Measurements from ENCODE around the gene LAMB4.

Gene LAMB4

DNA sequence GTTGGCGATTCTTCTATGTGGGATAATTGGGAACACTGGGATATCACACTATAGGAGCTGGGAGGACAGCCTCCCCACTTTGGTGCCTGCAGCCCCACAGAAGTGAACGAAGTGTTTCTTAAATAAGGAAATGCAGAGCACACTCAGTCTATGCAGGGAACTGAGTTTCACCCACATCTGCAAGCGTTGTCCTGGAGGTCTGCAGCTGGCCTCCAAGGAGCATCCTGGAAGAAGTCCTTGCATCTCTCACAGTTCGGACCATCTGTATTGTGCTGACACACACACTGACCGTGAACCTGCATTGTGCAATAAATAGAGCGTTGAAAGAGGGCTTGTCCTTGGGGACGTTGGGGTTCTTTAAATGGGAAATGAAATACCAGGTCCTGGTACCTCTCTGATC lies 25.8 kb downstream of the LAMB4 start:
- DNase-seq (ENCODE audit: low read depth), result no peak

GRCh38 chr7:108103558-108104298 lies 26.4 kb downstream of the LAMB4 start:
- no peak for DNase-seq (ENCODE audit: low read depth)

DNA sequence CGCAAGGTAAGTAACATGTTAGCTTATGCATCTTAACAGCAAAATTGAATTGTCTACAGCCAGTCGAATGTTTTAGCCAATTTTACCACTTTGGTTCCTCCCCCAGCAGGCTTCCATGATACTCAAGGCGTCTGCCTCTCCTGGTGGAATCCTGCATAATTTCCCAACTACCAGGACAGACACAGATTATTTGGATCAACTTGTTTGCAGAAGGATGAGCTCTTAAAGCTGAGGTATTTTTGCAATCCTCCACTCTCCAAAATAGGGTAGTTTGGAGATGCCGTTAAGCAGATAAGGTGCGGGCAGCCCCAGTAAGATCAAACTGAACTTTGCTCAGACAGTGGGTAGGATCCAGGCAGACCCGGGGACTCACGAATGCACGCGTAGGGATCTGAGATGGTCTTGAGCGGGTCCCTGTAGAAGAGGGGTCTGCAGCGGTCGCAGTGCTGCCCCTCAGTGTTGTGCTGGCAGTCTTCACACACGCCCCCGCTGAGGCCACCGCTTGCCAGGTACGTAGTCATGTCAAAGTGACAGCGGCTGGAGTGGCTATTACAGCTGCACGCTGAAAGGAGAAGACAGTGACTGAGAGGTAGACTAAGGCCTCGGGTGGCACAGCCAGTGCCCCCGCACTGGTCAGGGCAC lies 27.4 kb downstream of the LAMB4 start:
- no peak for DNase-seq (ENCODE audit: low read depth)

GRCh38 chr7:108101759-108102158 lies 28.4 kb downstream of the LAMB4 start:
- DNase-seq (ENCODE audit: low read depth), result no peak

DNA sequence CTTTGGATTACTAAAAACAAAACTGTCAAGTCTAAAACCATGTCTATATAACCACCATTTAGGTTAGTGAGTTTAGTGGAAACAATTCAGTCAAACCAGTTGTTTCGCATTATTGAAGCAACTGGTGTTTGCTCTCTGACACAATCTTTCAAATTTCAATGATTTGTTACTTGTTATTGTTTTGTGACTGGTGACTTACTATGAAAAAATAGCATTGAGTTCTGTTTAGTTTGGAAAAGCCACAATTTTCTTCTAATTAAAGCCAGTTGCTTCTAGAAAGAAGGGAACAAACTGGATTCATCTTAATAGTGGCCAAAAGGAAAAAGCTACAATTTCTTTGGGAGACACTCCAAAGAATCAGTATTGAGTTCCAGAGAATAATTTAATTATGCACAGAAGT lies 30.4 kb downstream of the LAMB4 start:
- no peak for DNase-seq (ENCODE audit: low read depth)

GRCh38 chr7:108097703-108098102 lies 32.5 kb downstream of the LAMB4 start:
- DNase-seq (ENCODE audit: low read depth), result no peak

DNA sequence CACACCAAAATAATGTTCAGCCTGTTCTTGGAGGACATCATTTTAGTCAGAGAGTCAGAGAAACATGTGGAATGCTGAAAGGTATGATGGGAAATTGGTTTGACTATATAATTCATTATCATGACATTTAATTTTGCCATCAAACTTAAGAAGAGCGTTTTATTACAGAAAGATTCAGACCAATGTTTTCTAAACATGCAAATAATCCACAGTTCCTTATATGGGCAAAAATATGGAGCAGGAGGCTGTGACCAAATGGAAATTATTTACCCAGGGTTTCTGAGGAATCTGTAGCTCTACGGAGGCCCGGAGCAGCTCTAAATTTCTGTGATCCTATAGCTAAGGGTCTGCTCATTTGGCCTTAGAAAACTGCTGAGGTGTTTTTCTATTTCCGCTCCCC lies 33.2 kb downstream of the LAMB4 start:
- no peak for DNase-seq (ENCODE audit: low read depth)

- DNase-seq (ENCODE audit: low read depth), result no peak
Observed at GRCh38 chr7:108094933-108095710, 35.0 kb downstream of the LAMB4 start.

DNA sequence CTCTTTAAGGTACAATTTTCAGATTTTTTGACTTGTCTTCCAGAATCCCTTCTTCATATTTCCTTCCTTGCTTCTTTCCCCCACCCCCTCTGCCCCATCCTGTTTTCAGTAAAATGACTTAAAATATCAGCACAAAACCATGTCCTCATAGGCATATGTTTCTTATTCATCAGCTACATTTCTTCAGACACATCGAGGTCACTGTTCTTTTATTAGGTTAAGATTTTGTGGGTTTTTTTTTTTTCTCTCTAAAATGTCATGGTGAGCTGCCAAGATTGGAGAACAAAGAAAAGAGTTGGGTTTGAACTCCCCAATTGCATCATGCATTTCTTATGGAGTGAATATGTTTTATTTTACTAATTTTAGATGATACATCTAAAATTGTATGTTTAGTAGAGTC lies 35.8 kb downstream of the LAMB4 start:
- no peak for DNase-seq (ENCODE audit: low read depth)

- DNase-seq (ENCODE audit: low read depth), result no peak
Observed at GRCh38 chr7:108093851-108094331, 36.3 kb downstream of the LAMB4 start.

DNA sequence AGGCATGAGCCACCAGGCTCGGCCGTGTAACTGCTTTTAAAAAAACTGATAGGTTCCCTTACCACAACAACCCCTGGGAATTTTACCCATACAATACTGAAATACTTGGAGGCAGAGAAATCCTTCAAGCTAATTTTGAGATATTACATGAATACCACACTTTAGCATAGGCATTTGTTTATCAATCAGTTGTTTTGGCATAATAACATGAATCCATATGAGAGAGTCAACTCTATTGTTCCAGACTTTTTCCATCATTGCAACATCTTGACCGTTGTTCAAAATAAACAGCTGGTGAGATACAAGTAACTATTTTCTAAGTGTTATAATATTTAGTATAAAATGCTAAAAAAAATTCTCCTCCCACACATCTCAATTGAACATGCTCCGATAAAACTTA lies 36.8 kb downstream of the LAMB4 start:
- DNase-seq (ENCODE audit: low read depth), result no peak

DNA sequence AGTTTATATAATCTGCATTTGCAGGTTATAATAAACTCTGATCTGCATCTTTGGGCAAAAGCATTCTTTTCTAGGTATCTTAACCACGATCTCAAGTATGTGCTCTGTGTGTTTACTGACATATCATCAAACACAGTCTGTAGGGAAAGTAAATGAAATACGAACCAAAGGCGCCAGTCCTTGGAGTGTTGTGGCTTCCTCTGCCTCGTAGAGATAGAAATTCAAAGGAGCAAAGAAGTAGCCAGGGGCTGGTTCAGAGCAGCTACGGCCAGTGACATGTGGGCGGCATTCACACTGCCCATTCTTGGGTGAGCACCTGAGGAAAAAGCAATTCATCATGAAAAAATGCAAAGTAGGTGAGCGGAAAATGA lies 38.7 kb downstream of the LAMB4 start:
- no peak for DNase-seq (ENCODE audit: low read depth)

DNA sequence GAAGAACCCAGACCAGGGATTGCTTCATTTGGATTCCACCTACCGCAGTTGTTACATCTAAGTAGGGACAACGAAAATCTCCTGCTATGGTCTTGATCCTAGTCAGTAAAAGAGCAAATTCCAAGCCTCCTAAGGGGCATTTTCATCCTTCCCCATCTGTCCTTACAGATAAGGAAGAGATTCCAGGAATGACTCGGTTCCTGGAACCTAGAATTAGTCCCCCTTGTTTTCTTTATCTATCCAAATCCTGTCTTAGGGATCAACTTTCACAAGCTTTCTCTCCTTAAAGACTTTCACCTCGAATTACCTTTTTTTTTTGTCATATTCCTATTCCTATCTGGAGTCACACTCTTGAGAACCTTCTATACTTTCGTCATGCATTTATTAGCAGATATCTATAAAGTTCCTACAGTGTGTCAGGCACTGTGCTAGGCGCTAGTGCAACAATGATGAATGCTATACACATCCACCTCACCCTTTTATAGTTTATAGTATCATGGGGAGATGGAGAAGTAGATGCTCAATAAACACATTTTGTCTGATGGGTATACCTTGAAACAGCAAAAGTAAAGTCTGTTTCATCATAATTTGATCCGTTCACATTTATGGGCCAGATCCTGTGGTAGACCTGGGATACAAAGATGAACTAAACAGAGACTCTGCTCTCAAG lies 39.2 kb downstream of the LAMB4 start:
- DNase-seq (ENCODE audit: low read depth), result no peak

DNA sequence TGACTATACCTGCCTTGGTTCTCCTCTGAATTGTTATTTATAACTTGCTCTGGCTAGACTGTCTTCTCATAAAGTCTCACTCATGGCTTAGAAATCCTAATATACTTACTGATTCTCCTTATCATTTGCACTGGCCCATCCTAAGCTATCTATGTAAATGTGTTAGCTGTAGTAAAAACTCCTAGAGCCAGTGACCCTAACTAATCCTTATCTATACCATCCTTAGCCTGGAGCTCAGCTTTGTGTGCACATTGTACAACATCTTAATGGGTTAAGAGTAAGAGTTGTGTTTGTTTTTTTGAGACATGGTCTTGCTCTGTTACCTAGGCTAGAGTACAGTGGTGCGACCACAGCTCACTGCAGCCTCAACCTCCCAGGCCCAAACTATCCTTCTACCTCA lies 40.8 kb downstream of the LAMB4 start:
- DNase-seq (ENCODE audit: low read depth), result no peak

- DNase-seq (ENCODE audit: low read depth), result no peak
Observed at GRCh38 chr7:108088729-108089128, 41.4 kb downstream of the LAMB4 start.

GRCh38 chr7:108087778-108088177 lies 42.4 kb downstream of the LAMB4 start:
- no peak for DNase-seq (ENCODE audit: low read depth)

DNA sequence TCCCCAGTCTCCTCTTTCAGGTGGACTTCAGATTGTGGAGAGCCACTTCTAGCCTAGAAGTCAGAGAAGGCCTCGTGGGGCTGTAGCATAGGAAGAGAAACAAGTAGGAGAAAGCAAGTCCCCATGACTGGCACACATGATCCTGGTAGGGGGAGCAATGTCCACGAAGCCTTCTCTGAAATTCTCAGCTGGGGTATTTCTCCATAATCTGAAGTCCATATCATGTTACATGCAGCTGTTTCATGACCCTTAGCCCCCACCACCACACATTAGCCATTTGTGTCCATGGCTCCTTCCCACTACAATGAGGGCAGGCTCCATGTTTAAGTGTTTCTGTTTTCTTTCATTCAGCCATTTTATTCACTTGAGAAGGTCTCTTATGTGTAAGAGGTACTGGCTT lies 43.2 kb downstream of the LAMB4 start:
- no peak for DNase-seq (ENCODE audit: low read depth)

- no peak for DNase-seq (ENCODE audit: low read depth)
Observed at GRCh38 chr7:108086546-108086945, 43.6 kb downstream of the LAMB4 start.

- DNase-seq (ENCODE audit: low read depth), result no peak
Observed at GRCh38 chr7:108083980-108084379, 46.2 kb downstream of the LAMB4 start.

DNA sequence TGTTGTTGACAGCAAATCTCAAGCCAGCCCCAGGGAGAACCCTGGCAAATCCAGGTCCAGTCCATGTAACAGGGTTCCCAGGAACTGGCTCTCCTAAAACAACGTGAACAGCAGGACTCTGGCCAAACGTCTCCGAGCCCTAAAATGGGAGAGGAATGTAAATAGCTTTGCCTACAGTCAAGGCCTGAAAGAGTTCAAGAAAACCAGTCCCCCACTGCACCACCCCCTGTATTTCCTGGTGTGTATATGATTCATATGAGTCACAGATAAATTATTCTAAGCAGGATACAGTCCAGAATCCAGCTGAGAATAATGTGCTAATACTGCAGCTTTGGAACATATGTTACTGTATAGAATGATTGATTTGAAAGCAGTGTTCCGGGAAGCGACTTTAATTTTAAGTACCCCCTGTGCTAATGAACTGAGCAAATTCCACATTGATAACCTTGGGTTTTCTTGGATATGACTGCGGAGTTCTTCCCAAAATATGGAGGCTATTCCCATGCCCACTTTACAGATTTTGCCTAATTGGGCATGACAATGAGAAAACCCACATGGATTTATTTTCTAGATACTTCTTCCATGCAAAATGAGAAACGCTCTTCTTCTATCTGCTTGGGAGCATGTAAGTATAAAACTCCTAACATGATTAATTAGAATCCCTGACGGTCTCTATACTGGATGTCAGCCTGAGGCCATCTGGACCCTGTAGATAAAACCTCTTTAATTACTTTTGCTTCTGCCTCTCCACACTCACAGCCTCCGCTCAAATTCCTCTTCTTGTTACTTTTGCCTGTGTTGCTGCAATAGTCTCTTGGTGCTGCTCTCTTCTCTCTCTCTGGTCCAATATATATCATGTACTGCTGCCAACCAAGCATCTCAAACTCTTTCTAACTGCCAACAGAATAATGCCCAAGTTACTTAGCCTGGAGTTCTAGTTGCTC lies 50.2 kb downstream of the LAMB4 start:
- DNase-seq (ENCODE audit: low read depth), result no peak

- no peak for DNase-seq (ENCODE audit: low read depth)
Observed at GRCh38 chr7:108079276-108079647, 50.9 kb downstream of the LAMB4 start.
